Measurements from ENCODE around the gene OXCT1. TPM values are rescaled to one million over a fixed set of nuclear protein-coding genes. Genes with fewer than 3 reads are reported as not detected.
"Not testable (repeated sequence)": the region's sequence is repeated elsewhere in the genome, so short reads cannot be mapped to it uniquely, and the experiment has no call there.

The OXCT1 gene
- total and polyA plus RNA-seq, 2 experiments from 2014 or later = 12.4 to 16.9 TPM

DNA sequence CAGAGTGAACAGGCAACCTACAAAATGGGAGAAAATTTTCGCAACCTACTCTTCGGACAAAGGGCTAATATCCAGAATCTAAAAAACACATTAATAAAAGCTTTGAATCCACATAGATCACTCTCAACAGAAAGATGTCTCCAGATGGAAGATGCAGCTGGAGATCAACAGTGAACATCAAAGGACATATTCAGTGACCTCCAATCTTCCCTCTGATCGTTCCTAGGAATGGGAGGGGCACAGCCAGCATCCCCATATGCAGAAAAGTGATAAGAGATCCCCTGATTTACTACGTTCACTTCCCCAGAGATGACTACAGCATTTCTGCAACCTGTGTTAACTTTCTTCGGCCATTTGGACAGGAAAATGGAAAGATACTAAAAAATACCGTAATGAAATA is 21.2 kb downstream of the OXCT1 start:
- no peaks in the 10 kb centered on the region for H3K36me3 ChIP-seq (replicated peaks; ENCODE audit: insufficient read depth, low read depth)
- 91% methylated on average over 6 of the region's 6 CpGs for WGBS (ENCODE audit: low lambda C conversion rate, missing lambda C conversion rate)
- H2AFZ ChIP-seq = no peak overlapping the region
- no peak for DNase-seq (ENCODE audit: low spot score)
- no peaks in the 10 kb centered on the region for H3K9me3 ChIP-seq (ENCODE audit: low read depth)
- H3K27me3 ChIP-seq = no peaks in the 10 kb centered on the region
- TF ChIP-seq, protein P1, sequence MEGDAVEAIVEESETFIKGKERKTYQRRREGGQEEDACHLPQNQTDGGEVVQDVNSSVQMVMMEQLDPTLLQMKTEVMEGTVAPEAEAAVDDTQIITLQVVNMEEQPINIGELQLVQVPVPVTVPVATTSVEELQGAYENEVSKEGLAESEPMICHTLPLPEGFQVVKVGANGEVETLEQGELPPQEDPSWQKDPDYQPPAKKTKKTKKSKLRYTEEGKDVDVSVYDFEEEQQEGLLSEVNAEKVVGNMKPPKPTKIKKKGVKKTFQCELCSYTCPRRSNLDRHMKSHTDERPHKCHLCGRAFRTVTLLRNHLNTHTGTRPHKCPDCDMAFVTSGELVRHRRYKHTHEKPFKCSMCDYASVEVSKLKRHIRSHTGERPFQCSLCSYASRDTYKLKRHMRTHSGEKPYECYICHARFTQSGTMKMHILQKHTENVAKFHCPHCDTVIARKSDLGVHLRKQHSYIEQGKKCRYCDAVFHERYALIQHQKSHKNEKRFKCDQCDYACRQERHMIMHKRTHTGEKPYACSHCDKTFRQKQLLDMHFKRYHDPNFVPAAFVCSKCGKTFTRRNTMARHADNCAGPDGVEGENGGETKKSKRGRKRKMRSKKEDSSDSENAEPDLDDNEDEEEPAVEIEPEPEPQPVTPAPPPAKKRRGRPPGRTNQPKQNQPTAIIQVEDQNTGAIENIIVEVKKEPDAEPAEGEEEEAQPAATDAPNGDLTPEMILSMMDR (IDR thresholded peaks at IDR 0.05; ENCODE audit: poor library complexity) = no peak
- no peak for TF ChIP-seq EZH2phosphoT487 (IDR thresholded peaks at IDR 0.05; ENCODE audit: low read depth, severe bottlenecking, unreplicated experiment)
- TF ChIP-seq EZH2 (IDR thresholded peaks at IDR 0.05; ENCODE audit: borderline replicate concordance) = no peak
- no peaks in the 10 kb centered on the region for H3K79me2 ChIP-seq
- no peaks in the 10 kb centered on the region for H3K9me2 ChIP-seq (replicated peaks; ENCODE audit: insufficient read depth)
- H3K27ac ChIP-seq = no peak overlapping the region
- no peaks in the 10 kb centered on the region for H4K20me1 ChIP-seq (ENCODE audit: insufficient read depth, poor library complexity, severe bottlenecking)
- H3K4me2 ChIP-seq = no peak overlapping the region
- H3K4me1 ChIP-seq (ENCODE audit: insufficient read depth) = no peaks in the 10 kb centered on the region
- no peak overlapping the region for H3K4me3 ChIP-seq

- not testable (repeated sequence) for H3K4me2 ChIP-seq; H3K27ac ChIP-seq; H3K27me3 ChIP-seq; H4K20me1 ChIP-seq (ENCODE audit: insufficient read depth, poor library complexity, severe bottlenecking); H3K9me2 ChIP-seq (replicated peaks; ENCODE audit: insufficient read depth); H3K36me3 ChIP-seq (replicated peaks; ENCODE audit: insufficient read depth, low read depth); H3K4me3 ChIP-seq; H2AFZ ChIP-seq; H3K9me3 ChIP-seq (ENCODE audit: low read depth); H3K79me2 ChIP-seq; DNase-seq (ENCODE audit: low spot score); H3K4me1 ChIP-seq (ENCODE audit: insufficient read depth)
- WGBS (ENCODE audit: low lambda C conversion rate, missing lambda C conversion rate) = 90% methylated on average over 1 of the region's 1 CpG
Measured at GRCh38 chr5:41845751-41846150, 24.5 kb downstream of the OXCT1 start.

DNA sequence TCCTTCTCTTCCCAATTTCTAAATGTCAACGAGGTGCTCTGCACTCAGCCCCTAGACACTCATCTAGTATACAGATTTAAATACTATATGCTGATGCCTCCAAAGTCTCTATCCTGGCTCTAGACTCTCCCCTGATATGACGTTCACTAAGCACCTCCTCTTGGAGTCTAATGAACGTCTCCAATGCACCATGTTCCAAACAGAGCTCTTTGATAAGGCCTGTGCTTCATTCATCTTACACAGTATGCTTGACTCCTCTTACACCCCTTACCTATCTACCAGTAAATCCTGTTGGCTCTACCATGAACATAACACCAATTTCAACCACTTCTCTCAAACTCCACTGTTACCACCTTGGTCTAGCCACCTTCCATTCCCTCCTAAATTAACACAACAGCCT is 25.7 kb downstream of the OXCT1 start:
- Histone ChIP-seq H3K4me3 (no peak overlapping the region), H4K20me1 (ENCODE audit: insufficient read depth, poor library complexity, severe bottlenecking) (no peaks in the 10 kb centered on the region), H3K4me2 (no peak overlapping the region), H3K27ac (no peak overlapping the region), H3K9me2 (replicated peaks; ENCODE audit: insufficient read depth) (no peaks in the 10 kb centered on the region), H3K27me3 (no peaks in the 10 kb centered on the region), H3K9me3 (ENCODE audit: low read depth) (no peaks in the 10 kb centered on the region), H2AFZ (no peak overlapping the region), H3K36me3 (replicated peaks; ENCODE audit: insufficient read depth, low read depth) (no peaks in the 10 kb centered on the region), H3K4me1 (ENCODE audit: insufficient read depth) (no peaks in the 10 kb centered on the region), H3K79me2 (no peaks in the 10 kb centered on the region)
- no peak for DNase-seq (ENCODE audit: low spot score)
- 87% methylated on average over 3 of the region's 3 CpGs for WGBS (ENCODE audit: low lambda C conversion rate, missing lambda C conversion rate)
- TF ChIP-seq, protein P1 (IDR thresholded peaks at IDR 0.05; ENCODE audit: poor library complexity) = no peak
- TF ChIP-seq EZH2phosphoT487 (IDR thresholded peaks at IDR 0.05; ENCODE audit: low read depth, severe bottlenecking, unreplicated experiment) (no peak), EZH2 (IDR thresholded peaks at IDR 0.05; ENCODE audit: borderline replicate concordance) (no peak)

DNA sequence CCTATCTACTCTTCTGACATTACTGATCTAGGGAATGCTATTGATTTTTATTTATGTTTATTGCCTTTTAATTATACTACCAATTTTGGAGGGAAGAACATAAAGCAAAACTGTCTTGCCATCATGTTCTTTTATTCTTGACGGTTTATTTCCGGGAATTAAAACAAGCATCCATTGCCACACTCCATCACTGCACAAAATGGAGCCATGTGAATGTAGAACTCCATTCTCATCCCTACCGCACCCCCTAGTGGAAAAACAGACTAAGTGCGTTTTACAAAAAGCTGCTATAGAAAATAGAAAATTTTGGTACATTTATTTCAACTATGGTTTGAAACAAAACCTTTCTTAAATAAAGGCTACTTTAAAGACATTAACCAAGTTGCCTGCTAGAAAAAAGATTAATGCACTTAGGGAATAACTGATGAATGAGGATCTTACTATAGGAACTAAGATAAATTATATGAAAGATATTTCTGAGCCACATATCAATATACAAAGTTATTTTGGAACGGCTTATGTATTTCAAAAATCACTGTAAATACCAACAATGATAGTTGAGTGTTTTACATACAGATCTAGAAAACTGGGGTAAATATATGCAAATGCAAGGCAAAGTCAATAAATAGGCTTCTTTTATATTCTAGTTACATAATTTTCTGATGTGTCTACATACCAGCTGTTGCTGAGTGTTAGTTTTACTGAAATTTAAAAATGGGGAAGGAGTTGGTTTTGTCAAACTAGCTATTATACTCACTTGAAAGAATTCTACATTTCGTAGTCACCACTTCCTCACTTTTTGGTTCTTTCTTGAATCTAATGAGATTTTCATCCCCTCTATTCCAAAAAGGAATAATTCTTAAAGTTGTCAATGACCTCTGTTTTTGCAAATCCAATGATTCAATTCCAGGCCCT is 26.5 kb downstream of the OXCT1 start:
- no peaks in the 10 kb centered on the region for H3K9me2 ChIP-seq (replicated peaks; ENCODE audit: insufficient read depth)
- H2AFZ ChIP-seq = no peak overlapping the region
- H3K27ac ChIP-seq = no peak overlapping the region
- H3K79me2 ChIP-seq = no peaks in the 10 kb centered on the region
- TF ChIP-seq EZH2phosphoT487 (IDR thresholded peaks at IDR 0.05; ENCODE audit: low read depth, severe bottlenecking, unreplicated experiment) = no peak
- no peak for TF ChIP-seq EZH2 (IDR thresholded peaks at IDR 0.05; ENCODE audit: borderline replicate concordance)
- TF ChIP-seq, protein P1 (IDR thresholded peaks at IDR 0.05; ENCODE audit: poor library complexity) = peak; percentile 89
- H3K9me3 ChIP-seq (ENCODE audit: low read depth) = no peaks in the 10 kb centered on the region
- H3K27me3 ChIP-seq = no peaks in the 10 kb centered on the region
- no peaks in the 10 kb centered on the region for H3K36me3 ChIP-seq (replicated peaks; ENCODE audit: insufficient read depth, low read depth)
- no peaks in the 10 kb centered on the region for H3K4me1 ChIP-seq (ENCODE audit: insufficient read depth)
- no peak overlapping the region for H3K4me3 ChIP-seq
- WGBS (ENCODE audit: low lambda C conversion rate, missing lambda C conversion rate) = 42% methylated on average over 6 of the region's 6 CpGs
- H4K20me1 ChIP-seq (ENCODE audit: insufficient read depth, poor library complexity, severe bottlenecking) = no peaks in the 10 kb centered on the region
- no peak overlapping the region for H3K4me2 ChIP-seq
- DNase-seq (ENCODE audit: low spot score) = peak; percentile 82
